Prostate gland (tissue), 2 donors: ENCODE data around the gene PA2G4.

Experiments used
- POLR2A ChIP-seq: fragments of 450-650 bp; IDR thresholded peaks from one replicate; pipeline ENCODE4 v1.6.1; 2016; ENCODE audit warnings: antibody characterized with exemption, mild to moderate bottlenecking
- POLR2AphosphoS5 ChIP-seq: sonication (generic); formaldehyde crosslinking; IDR thresholded peaks from one replicate; pipeline ENCODE4 v1.6.1; 2017; ENCODE audit warnings: antibody characterized with exemption
- TF ChIP-seq, protein P1 (sequence below), 4 experiments: fragments of 200-600 bp in 2 of 4; fragments of 450-650 bp in 2 of 4; sonication (generic) in 2 of 4; IDR thresholded peaks; 1 replicate in 3 of 4; 2 replicates in 1 of 4; pipeline ENCODE4 v1.5.1; 2016 to 2019; ENCODE audit warnings: antibody characterized with exemption in 4 of 4, mild to moderate bottlenecking in 2 of 4, moderate library complexity in 2 of 4

DNA sequence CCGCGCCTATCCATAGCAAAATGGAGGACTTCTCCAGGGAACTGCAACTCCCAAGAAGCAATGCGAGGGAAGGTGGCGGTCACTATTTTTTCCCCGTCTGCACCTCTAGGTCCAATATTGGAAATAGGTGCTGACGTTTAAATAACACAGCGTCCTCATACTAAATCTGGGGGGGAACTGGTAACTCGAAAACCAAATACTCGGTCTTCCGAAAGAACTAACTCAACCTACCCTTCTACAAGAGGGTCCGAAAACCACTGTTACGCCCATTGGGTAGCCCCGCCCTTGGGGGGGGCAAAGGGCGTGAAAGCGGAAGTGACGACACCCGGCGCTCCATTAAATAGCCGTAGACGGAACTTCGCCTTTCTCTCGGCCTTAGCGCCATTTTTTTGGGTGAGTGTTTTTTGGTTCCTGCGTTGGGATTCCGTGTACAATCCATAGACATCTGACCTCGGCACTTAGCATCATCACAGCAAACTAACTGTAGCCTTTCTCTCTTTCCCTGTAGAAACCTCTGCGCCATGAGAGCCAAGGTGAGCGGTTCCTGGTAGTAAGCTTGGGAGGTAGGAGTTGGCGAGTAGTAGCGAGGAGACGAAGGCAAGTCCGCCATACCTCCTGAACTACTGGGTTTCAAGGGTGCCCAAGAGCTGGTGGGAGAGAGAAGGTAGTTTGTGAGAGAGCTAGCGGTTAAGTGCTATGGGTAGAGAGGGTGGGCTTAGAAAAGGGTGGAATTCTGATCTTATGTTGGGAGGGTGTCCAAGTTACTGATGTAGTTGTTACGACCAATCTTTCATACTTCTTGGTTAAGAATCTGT, 12.1 kb downstream of the PA2G4 start, which contains the start of gene RPL41:
- peak; percentile 92 for TF ChIP-seq POLR2A
- TF ChIP-seq, protein P1, sequence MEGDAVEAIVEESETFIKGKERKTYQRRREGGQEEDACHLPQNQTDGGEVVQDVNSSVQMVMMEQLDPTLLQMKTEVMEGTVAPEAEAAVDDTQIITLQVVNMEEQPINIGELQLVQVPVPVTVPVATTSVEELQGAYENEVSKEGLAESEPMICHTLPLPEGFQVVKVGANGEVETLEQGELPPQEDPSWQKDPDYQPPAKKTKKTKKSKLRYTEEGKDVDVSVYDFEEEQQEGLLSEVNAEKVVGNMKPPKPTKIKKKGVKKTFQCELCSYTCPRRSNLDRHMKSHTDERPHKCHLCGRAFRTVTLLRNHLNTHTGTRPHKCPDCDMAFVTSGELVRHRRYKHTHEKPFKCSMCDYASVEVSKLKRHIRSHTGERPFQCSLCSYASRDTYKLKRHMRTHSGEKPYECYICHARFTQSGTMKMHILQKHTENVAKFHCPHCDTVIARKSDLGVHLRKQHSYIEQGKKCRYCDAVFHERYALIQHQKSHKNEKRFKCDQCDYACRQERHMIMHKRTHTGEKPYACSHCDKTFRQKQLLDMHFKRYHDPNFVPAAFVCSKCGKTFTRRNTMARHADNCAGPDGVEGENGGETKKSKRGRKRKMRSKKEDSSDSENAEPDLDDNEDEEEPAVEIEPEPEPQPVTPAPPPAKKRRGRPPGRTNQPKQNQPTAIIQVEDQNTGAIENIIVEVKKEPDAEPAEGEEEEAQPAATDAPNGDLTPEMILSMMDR (IDR thresholded peaks at IDR 0.05), result peak in 2 of 4 experiments; percentile 26 to 45
- TF ChIP-seq POLR2AphosphoS5, result peak; percentile 98
